ENCODE data around the gene RAI1. TPM values are rescaled to one million over a fixed set of nuclear protein-coding genes. Genes with fewer than 3 reads are reported as not detected.

Gene RAI1
- total RNA-seq, 4 donors from 2014 or later = 12.8 to 51.2 (median 47.6) TPM

- Histone ChIP-seq H3K36me3 (no peaks in the 10 kb centered on the region), H3K4me3 (no peak overlapping the region), H3K4me1 (peaks cover 0 to 42% (median 4%) of the 10 kb centered on the region in 4 donors), H3K27ac (peak overlapping the region in 3 of 4 donors; percentile 17 to 77 (median 49)), H3K27me3 (no peaks in the 10 kb centered on the region), H3K9me3 (no peaks in the 10 kb centered on the region)
- no peak for DNase-seq
- TF ChIP-seq CTCF (IDR thresholded peaks at IDR 0.05) = no peak
- no peak for TF ChIP-seq POLR2A (IDR thresholded peaks at IDR 0.05)
Observed at GRCh38 chr17:17714879-17715278, 33.6 kb downstream of the RAI1 start.

GRCh38 chr17:17716837-17717523, 35.7 kb downstream of the RAI1 start:
- no peak for DNase-seq
- peaks cover 0 to 21% (median 3%) of the 10 kb centered on the region in 4 donors for H3K4me1 ChIP-seq
- H3K27me3 ChIP-seq = no peaks in the 10 kb centered on the region
- no peaks in the 10 kb centered on the region for H3K36me3 ChIP-seq
- no peak overlapping the region for H3K27ac ChIP-seq
- TF ChIP-seq POLR2A (IDR thresholded peaks at IDR 0.05) = no peak
- no peak for TF ChIP-seq CTCF (IDR thresholded peaks at IDR 0.05)
- H3K4me3 ChIP-seq = no peak overlapping the region
- H3K9me3 ChIP-seq = no peaks in the 10 kb centered on the region

GRCh38 chr17:17718251-17718650, 37.0 kb downstream of the RAI1 start:
- TF ChIP-seq CTCF (IDR thresholded peaks at IDR 0.05) (no peak), POLR2A (IDR thresholded peaks at IDR 0.05) (no peak)
- Histone ChIP-seq H3K27ac (no peak overlapping the region), H3K27me3 (no peaks in the 10 kb centered on the region), H3K9me3 (no peaks in the 10 kb centered on the region), H3K36me3 (no peaks in the 10 kb centered on the region), H3K4me3 (no peak overlapping the region), H3K4me1 (peaks cover 0 to 23% (median 9%) of the 10 kb centered on the region in 4 donors)
- DNase-seq = no peak

- H3K27ac ChIP-seq = no peak overlapping the region
- TF ChIP-seq CTCF (IDR thresholded peaks at IDR 0.05) = no peak
- no peak for TF ChIP-seq POLR2A (IDR thresholded peaks at IDR 0.05)
- no peaks in the 10 kb centered on the region for H3K9me3 ChIP-seq
- no peaks in the 10 kb centered on the region for H3K36me3 ChIP-seq
- H3K27me3 ChIP-seq = no peaks in the 10 kb centered on the region
- no peak for DNase-seq
- H3K4me3 ChIP-seq = no peak overlapping the region
- H3K4me1 ChIP-seq = peaks cover 0 to 21% (median 9%) of the 10 kb centered on the region in 4 donors
Observed at GRCh38 chr17:17719199-17719940, 38.1 kb downstream of the RAI1 start.

- H3K4me3 ChIP-seq = no peak overlapping the region
- peaks cover 0 to 26% (median 13%) of the 10 kb centered on the region in 4 donors for H3K4me1 ChIP-seq
- no peak for DNase-seq
- TF ChIP-seq CTCF (IDR thresholded peaks at IDR 0.05) (no peak), POLR2A (IDR thresholded peaks at IDR 0.05) (no peak)
- H3K36me3 ChIP-seq = no peaks in the 10 kb centered on the region
- no peak overlapping the region for H3K27ac ChIP-seq
- H3K27me3 ChIP-seq = no peaks in the 10 kb centered on the region
- H3K9me3 ChIP-seq = no peaks in the 10 kb centered on the region
Observed at GRCh38 chr17:17719966-17720543, 38.8 kb downstream of the RAI1 start.
